ENCODE data around the gene LSM8. TPM values are rescaled to one million over a fixed set of nuclear protein-coding genes. Genes with fewer than 3 reads are reported as not detected.
"Not testable (repeated sequence)": the region's sequence is repeated elsewhere in the genome, so short reads cannot be mapped to it uniquely, and the experiment has no call there.

The LSM8 gene
- polyA plus RNA-seq, 1 donor, result 35.8 TPM

DNA sequence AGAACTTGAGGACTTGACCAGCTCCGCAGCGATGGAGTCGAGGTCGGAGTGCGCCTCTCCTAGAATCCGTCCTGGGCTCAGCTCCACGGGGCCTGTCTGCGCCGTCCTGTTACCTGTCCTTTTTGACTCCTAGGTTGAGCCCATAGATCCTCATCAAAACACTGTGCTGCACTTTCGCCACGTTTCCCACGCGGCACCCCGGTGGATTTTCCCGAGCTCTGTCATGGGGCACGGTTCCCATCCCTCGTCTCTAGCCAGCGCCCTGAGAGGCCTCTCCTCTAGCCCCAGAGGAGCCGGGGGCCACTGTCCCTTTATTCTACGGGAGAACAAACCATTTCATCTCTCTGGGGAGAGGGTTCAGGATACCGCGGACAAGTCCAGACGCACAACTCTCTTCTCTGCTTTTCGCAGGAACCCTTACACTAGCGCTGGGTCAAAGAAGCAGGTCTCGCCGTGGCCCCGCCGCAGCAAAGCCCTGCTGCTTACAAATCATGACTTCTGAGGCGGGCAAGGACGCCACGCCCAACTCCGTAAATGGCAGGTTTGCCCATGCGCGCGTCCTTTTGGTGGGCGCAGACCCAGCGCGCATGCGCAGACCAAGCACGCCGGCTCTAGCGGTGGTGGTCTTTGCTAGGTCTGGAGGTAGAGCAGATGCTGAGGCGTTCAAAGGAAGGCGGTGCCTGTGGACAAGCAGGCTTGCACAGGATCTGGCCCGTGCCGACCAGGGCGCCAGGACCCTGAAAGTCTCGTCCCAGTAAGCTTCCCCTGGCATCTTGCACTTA lies 30.3 kb downstream of the LSM8 start:
- peak; percentile 74 for DNase-seq

DNA sequence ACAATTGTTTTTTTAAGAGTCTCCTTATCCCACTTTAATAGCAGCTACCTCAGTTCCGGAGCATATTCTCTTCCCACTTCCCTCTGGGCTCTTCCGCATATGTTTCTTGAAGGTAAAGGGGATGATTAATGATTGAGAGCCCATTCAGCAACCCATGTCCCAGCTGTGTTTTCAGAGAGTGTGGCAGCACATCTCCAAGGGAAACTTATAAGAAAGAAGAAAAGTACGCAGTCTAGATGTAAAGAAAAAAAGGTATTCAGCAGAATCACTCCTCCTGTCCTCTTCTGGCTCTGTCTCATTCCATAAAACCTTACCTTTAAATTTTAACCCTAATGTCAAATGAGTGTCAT lies 30.8 kb downstream of the LSM8 start:
- DNase-seq, result no peak

DNA sequence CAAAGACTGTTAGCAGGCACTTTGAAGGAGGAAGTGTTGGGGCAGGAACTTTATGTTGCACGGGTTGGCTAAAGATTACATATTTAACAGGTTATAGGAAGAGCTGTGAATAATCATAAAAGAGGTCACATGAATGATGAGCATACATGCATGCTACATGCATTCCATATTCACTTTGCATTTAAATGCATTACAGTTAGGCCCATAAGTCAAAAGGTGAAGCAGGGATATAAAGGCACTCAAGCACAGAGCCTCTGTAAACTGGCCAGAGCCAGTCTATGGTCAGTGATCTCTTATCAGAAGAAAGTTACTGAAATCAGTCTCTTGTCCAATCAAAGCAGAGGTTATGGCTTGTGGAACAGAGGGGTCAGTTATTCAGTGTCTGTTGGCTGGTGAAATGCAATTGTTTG lies 33.3 kb downstream of the LSM8 start:
- DNase-seq, result no peak

DNA sequence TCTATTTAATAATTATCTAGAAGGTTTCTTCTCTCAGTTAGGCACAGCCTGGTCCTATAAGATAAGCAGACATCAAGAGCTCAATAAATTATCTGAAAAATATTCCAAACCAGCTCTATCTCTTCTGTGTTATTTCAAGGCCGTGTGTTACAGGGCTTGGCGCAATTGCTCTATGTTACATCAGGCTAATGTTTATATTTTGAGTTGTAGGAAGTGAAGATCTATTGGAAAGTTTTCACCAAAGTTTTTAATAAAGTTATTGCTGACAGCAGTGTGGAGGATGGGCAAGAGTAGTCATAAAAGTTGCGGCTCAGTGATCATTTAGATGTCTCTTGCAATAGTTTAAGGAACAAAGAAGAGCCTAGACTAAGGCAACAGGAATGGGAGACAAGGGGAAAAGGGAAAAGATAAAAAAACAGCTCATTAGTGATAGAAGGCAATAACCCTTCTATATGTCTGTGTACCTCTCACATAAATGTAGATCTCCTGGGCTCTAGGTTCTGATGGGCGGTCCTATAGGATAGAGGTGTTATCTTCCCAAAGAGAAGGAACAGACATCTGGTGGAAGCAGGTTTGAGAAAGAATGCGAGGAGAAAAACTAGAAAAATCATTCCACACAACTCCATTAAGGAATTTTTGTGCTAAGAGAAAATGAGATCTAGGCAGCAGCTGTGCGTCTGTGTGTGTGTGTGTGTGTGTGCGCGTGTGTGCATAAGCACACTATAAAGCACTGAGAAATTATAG lies 34.6 kb downstream of the LSM8 start:
- no peak for DNase-seq

DNA sequence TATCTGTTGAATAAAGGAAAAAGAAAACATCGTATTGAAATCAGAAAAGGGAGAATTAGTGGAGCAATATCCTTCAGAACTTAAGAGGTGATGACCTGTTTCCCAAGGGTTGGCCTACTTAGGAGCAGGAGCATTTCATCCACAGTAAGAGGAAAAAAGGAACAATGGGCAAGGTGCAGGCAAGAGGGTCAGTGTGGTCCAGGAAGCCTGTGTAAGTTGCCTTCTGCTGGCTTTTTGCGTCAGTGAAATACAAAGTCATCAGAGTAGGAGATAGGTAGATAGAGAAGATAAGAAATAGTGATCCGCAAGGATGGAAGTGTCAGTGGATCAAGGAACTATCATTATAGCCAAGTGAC lies 35.2 kb downstream of the LSM8 start:
- no peak for DNase-seq

DNA sequence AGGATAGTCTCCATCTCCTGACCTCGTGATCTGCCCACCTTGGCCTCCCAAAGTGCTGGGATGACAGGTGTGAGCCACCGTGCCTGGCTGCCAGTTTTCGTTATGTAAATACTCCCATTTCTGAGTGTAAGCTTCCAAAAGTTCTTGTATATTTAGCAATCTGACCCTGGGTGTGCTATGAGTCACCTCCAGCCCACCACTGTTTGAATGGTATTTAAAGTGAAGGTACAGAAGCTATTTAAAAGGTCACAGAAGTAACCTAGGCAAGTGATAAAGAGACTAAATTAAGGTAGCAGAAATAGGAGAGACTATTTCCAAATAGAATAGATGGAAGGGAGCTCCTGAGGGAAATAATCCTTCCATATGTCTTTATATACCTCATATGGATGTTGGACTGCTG lies 36.6 kb downstream of the LSM8 start:
- no peak for DNase-seq

DNA sequence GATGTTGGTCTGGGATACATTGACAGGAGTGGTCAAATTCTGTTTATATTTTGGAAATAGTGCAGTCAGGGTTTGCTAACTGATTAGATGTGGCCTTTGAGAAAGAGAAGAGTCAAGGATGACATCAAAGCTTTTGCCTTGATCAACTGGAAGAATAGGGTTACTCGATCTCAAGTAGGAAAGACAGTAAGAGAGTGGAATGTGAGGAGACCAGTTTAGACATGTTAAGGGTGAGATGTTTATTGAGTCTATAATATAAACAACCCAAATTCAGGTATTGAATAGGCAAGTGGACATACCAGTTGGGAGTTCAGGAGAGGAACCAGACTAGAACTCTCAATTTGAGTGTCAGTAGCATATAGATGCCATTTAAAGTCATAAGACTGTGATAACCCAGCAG lies 38.6 kb downstream of the LSM8 start:
- DNase-seq, result no peak

DNA sequence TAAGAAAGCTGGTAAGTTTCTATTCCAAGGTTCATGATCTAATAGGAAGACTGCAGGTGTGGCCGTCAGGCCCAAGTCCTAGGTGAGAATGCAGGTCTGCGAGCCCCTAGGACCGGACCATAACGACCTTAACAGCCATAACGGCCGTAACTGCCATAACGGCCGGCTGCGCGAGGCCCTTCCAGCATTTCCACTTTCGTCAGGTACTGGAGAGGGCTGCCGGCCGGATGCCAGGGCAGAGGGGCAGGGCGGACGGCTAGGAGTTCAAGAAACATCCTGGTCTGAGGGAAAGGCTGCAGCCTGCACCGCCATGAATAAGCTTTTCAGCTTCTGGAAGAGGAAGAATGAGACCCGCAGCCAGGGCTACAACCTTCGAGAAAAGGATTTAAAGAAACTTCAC lies 40.6 kb downstream of the LSM8 start, which contains the start of gene ANKRD7:
Gene ANKRD7 (plus strand): TSS at position 184 of the 400 bp plus-strand sequence. CDS start 127 bp downstream, at position 311.
- DNase-seq, result no peak

DNA sequence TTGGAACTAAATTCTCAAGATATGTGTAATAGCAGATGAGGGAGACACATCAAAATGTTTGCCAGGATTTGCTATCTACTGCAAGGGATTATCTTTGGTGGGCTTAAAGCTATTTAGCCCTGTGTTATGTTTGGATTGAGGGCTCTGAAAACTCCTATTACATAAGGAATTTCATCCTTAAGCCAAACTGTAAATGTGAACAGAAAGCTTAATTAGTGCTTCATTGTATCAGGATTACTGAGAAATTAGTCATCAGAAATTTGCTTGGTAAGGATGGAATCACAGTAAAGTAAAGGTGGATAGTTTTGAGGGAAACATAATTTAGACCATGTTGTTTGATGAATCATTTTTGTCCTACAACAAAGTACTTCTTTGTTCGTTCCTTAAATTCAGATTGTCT lies 48.9 kb downstream of the LSM8 start:
- no peak for DNase-seq

DNA sequence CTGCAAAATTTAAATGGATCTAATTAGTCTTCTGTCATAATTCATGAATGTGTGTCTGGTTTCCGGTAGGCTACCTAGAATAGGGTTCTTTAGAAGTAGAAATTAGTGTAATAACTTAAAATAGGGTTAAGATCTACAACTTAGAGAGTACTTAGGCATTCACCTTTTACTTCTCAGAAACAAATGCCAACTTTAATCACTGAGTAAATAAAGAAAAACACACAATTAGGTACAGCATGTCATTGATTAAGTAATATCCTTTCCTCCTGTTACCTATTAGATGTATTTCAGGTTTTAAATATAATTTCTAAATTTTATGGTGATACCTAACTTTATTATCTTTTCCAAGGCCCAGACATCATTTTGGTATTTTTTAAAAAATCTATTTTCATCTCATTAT lies 49.8 kb downstream of the LSM8 start:
- DNase-seq, result no peak

DNA sequence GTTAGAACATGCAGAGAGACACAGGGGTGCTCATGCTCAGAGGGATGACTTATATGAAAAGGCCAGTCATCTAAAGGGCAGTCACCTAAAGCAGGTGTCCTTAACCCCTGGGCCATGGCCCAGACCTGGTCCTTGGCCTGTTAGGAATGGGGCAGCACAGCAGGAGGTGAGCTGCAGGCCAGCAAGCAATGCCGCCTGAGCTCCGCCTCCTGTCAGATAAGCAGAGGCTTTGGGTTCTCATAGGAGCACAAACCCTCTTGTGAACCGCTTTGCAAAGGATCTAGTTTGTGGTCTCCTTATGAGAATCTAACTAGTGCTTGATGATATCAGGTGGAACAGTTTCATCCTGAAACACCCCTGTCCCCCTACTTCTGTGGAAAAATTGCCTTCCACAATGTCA lies 55.0 kb downstream of the LSM8 start:
- DNase-seq, result no peak

DNA sequence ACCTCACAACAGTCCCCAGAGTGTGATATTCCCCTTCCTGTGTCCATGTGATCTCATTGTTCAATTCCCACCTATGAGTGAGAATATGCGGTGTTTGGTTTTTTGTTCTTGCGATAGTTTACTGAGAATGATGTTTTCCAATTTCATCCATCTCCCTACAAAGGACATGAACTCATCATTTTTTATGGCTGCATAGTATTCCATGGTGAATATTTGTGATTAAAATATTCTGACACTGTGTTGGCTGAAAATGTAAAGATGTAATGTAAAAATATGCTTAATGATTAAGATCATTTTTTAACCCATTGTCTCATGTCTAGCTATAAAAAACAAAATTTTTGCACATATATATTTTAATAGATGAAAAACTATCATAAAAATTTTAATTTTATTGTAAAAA lies 56.4 kb downstream of the LSM8 start:
- not testable (repeated sequence) for DNase-seq

Other genes with a start within 250 kb of the LSM8 start
- 0.45 TPM for gene ANKRD7, start 40.5 kb downstream of the LSM8 start, polyA plus RNA-seq (ENCODE audit: insufficient read length)

Data from hindlimb muscle (tissue), 1 donor.